ENCODE data around the gene ANKRD6. TPM values are rescaled to one million over a fixed set of nuclear protein-coding genes. Genes with fewer than 3 reads are reported as not detected.
"Not testable (repeated sequence)": the region's sequence is repeated elsewhere in the genome, so short reads cannot be mapped to it uniquely, and the experiment has no call there.

The ANKRD6 gene
- total and polyA plus RNA-seq, 8 donors: 6.3 to 14.7 (median 9.6) TPM

- Histone ChIP-seq H3K9me3 (no peaks in the 10 kb centered on the region), H3K27me3 (no peaks in the 10 kb centered on the region), H3K4me1 (no peaks in the 10 kb centered on the region), H3K4me3 (no peak overlapping the region), H3K27ac (no peak overlapping the region), H3K36me3 (peaks cover 0 to 5% (median 0%) of the 10 kb centered on the region in 3 donors)
- WGBS, 2 donors: 91 to 96% methylated on average over 8 of the region's 8 CpGs
- TF ChIP-seq, protein P1, sequence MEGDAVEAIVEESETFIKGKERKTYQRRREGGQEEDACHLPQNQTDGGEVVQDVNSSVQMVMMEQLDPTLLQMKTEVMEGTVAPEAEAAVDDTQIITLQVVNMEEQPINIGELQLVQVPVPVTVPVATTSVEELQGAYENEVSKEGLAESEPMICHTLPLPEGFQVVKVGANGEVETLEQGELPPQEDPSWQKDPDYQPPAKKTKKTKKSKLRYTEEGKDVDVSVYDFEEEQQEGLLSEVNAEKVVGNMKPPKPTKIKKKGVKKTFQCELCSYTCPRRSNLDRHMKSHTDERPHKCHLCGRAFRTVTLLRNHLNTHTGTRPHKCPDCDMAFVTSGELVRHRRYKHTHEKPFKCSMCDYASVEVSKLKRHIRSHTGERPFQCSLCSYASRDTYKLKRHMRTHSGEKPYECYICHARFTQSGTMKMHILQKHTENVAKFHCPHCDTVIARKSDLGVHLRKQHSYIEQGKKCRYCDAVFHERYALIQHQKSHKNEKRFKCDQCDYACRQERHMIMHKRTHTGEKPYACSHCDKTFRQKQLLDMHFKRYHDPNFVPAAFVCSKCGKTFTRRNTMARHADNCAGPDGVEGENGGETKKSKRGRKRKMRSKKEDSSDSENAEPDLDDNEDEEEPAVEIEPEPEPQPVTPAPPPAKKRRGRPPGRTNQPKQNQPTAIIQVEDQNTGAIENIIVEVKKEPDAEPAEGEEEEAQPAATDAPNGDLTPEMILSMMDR (IDR thresholded peaks at IDR 0.05): no peak
- no peak for ATAC-seq
- intact Hi-C loops (cut with DNase I): no loop called here
- FAIRE-seq: no peak
- DNase-seq: no peak
Observed at GRCh38 chr6:89623749-89624148, 190.8 kb downstream of the ANKRD6 start.

DNA sequence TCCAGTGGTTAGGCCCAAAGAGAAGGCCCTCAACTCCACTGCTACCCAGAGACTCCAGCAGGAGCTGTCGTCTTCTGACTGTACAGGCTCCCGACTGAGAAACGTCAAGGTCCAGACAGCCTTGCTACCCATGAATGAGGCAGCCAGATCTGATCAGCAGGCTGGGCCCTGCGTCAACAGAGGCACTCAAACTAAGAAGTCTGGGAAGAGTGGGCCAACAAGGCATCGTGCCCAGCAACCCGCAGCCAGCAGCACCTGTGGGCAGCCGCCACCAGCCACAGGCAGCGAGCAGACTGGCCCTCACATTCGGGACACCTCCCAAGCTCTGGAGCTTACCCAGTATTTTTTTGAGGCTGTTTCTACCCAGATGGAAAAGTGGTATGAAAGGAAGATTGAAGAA, 197.5 kb downstream of the ANKRD6 start:
- peak in 4 of 6 donors; percentile 19 to 46 (median 30) for DNase-seq
- Histone ChIP-seq H3K27me3 (no peaks in the 10 kb centered on the region), H3K36me3 (peaks cover 0 to 7% (median 0%) of the 10 kb centered on the region in 3 donors), H3K9me3 (no peaks in the 10 kb centered on the region), H3K4me1 (no peaks in the 10 kb centered on the region), H3K4me3 (no peak overlapping the region), H3K27ac (no peak overlapping the region)
- intact Hi-C loops (cut with DNase I): no loop called here
- ATAC-seq: peak in 3 of 4 donors; percentile 40 to 68 (median 44)
- TF ChIP-seq, protein P1 (IDR thresholded peaks at IDR 0.05): no peak
- 53 to 63% methylated on average over 9 of the region's 9 CpGs for WGBS, 2 donors
- FAIRE-seq: no peak

DNA sequence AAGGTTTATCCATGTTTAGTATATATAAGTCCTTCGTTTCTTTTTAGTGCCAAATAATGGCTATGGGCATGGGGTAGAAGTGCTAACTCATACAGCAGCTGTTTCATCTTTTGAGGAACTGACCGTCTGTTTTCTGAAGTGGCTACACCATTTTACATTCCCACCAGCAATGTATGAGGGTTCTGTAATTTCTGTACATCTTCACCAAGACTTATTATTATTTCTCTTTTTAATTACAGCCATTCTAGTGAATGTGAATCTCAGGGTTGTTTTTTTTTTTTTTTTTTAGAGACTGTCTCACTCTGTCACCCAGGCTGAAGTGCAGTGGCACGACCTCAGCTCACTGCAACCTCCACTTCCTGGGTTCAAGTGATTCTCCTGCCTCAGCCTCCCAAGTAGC, 203.5 kb downstream of the ANKRD6 start:
- H3K27me3 ChIP-seq; H3K27ac ChIP-seq; H3K36me3 ChIP-seq; FAIRE-seq; H3K4me3 ChIP-seq; ATAC-seq; intact Hi-C loops (cut with DNase I); H3K9me3 ChIP-seq; DNase-seq: not testable (repeated sequence)
- H3K4me1 ChIP-seq: peaks cover 0 to 13% (median 7%) of the 10 kb centered on the region in 3 donors
- 96 to 98% methylated on average over 3 of the region's 3 CpGs for WGBS, 2 donors

- Histone ChIP-seq H3K27ac (peak overlapping the region; percentile 83 to 89 (median 86)), H3K4me1 (peaks cover 0 to 13% (median 7%) of the 10 kb centered on the region in 3 donors), H3K27me3 (no peaks in the 10 kb centered on the region), H3K4me3 (peak overlapping the region; percentile 32 to 80 (median 63)), H3K9me3 (no peaks in the 10 kb centered on the region), H3K36me3 (peaks cover 0 to 10% (median 0%) of the 10 kb centered on the region in 3 donors)
- FAIRE-seq (no peak), DNase-seq (peak in 1 of 6 donors; percentile 13), ATAC-seq (peak in 3 of 4 donors; percentile 4 to 10 (median 5))
- TF ChIP-seq, protein P1 (IDR thresholded peaks at IDR 0.05): no peak
- intact Hi-C loops (cut with DNase I): no loop called here
- 7% methylated on average over 7 of the region's 7 CpGs for WGBS, 2 donors
Observed at GRCh38 chr6:89637960-89638319, 205.0 kb downstream of the ANKRD6 start.

DNA sequence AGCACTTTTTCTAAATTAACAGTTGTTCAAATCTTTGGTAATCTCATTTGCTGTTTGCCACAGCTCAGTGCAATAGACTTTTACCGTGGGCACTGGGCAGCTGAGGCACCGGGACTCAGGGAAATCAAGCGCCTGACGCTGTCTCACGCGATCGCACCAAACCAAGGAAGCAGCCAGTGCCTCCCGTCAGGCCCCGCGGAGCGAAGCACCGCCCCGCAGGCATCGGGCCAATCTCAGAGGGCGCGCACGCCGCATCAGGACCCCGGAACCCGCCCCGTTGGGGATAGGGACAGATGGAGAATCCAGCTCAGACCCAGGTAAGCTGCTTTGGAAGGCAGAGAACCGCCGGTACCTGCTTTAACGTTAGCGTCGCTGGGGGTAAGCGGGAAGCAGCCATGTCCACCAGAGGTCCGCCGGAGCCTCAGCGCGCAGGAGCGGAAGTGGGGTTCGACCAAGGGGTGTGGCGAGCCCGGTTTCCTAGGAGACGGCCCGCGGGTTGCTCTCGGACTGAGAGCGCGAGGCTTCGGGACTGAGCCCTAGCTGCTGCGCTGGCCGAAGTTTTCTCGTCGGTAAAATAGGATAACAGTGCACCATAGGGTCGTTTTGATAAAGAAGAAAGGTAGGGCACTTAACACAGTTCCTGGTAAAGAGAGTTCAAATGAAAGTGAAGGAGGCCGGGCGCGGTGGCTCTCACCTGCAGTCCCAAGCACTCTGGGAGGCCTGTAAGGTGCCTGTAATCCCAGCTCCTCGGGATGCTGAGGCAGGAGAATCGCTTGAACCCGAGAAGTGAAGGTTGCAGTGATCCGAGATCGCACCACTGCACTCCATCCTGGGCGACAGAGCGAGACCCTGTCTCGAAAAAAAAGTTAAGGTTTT, 205.6 kb downstream of the ANKRD6 start, which contains the start of gene LYRM2:
TSS of gene LYRM2 (minus strand) at position 428 of the 876 bp plus-strand sequence. CDS start at position 397, 31 bp downstream.
- H3K27ac ChIP-seq: peak within 1 kb of the TSS; percentile 83 to 89 (median 86)
- no peak for FAIRE-seq

More for the DNA sequence above, 205.6 kb downstream of the ANKRD6 start, which contains the start of gene LYRM2:
- Histone ChIP-seq H3K4me1 (peaks cover 0 to 13% (median 7%) of the 10 kb centered on the region in 3 donors), H3K4me3 (peak within 1 kb of the TSS; percentile 32 to 80 (median 63)), H3K27me3 (no peaks in the 10 kb centered on the region), H3K36me3 (peaks cover 0 to 10% (median 0%) of the 10 kb centered on the region in 3 donors), H3K9me3 (no peaks in the 10 kb centered on the region)
- intact Hi-C loops (cut with DNase I): no loop called here
- ATAC-seq (peak; percentile 98 to 100 (median 99)), DNase-seq (peak; percentile 95 to 98 (median 96))
- 2% methylated on average over 58 of the region's 58 CpGs for WGBS, 2 donors
- TF ChIP-seq, protein P1 (IDR thresholded peaks at IDR 0.05): no peak
